MCF 10A (cell line): ENCODE measurements around the gene RIOK1. TPM values are rescaled to one million over a fixed set of nuclear protein-coding genes. Genes with fewer than 3 reads are reported as not detected.

ENCODE experiments used
- BruUV-seq: library from RNA; stranded (reverse); fragments of 400-500 nt; replicated peaks from 2 replicates; lab custom pipeline; 2021; lab: Mats Ljungman, UMichigan
- CTCF ChIA-PET: fragments of 300-600 bp; sonication (Branson Sonifier 250); formaldehyde crosslinking; extraction: SDS; loops from one replicate; lab custom pipeline; 2021; ENCODE audit warnings: antibody characterized with exemption, inconsistent platforms; lab: Yijun Ruan, JAX
- POLR2A ChIA-PET: fragments of 300-600, 350-650 bp; sonication (Branson Sonifier 250); formaldehyde crosslinking; extraction: SDS; loops from one replicate; lab custom pipeline; 2020; ENCODE audit warnings: antibody characterized with exemption, inconsistent platforms; lab: Yijun Ruan, JAX
- DNase-seq: peaks from one replicate; pipeline ENCODE4 v3.0.0-alpha.2; 2018; ENCODE audit not compliant: unreplicated experiment
- H3K27ac Mint-ChIP-seq: one replicate; pipeline ENCODE4 v1.8.0; 2022; ENCODE audit warnings: mild to moderate bottlenecking, low read depth, mixed read lengths; ENCODE audit not compliant: unreplicated experiment
- H3K27me3 Mint-ChIP-seq: one replicate; pipeline ENCODE4 v1.8.0; 2022; ENCODE audit warnings: mixed read lengths; ENCODE audit not compliant: insufficient read depth, unreplicated experiment
- H3K36me3 Mint-ChIP-seq: one replicate; pipeline ENCODE4 v1.8.0; 2022; ENCODE audit warnings: mild to moderate bottlenecking, moderate library complexity, mixed read lengths; ENCODE audit not compliant: insufficient read depth, unreplicated experiment
- H3K4me1 Mint-ChIP-seq: one replicate; pipeline ENCODE4 v1.8.0; 2022; ENCODE audit warnings: mixed read lengths; ENCODE audit not compliant: insufficient read depth, unreplicated experiment
- H3K4me3 Mint-ChIP-seq: one replicate; pipeline ENCODE4 v1.8.0; 2022; ENCODE audit warnings: mild to moderate bottlenecking, moderate library complexity, mixed read lengths; ENCODE audit not compliant: unreplicated experiment
- H3K9me3 Mint-ChIP-seq: one replicate; pipeline ENCODE4 v1.8.0; 2022; ENCODE audit warnings: mixed read lengths; ENCODE audit not compliant: unreplicated experiment
- CTCF ChIP-seq: fragments of 200-600 bp; IDR thresholded peaks from one replicate; pipeline ENCODE4 v1.8.0; 2022; ENCODE audit warnings: antibody characterized with exemption, mild to moderate bottlenecking; ENCODE audit not compliant: unreplicated experiment
- intact Hi-C: fragments of 100-400 bp; cut with micrococcal nuclease; formaldehyde crosslinking; loops from 2 replicates; pipeline ENCODE4 v1.14.1; 2022
- total RNA-seq: library from RNA; stranded (reverse); gene quantifications from 2 replicates; pipeline ENCODE4 v1.2.3, GENCODE V29; 2022

The RIOK1 gene
- total RNA-seq, 1 experiment from 2014 or later, result 40.9 TPM

GRCh38 chr6:7442467-7442866, 52.9 kb downstream of the RIOK1 start:
- Mint-ChIP-seq H3K4me1 (peaks cover 21% of the 10 kb centered on the region), H3K27me3 (no peaks in the 10 kb centered on the region), H3K27ac (no peak overlapping the region), H3K36me3 (no peaks in the 10 kb centered on the region), H3K9me3 (no peaks in the 10 kb centered on the region), H3K4me3 (no peak overlapping the region)
- ChIA-PET CTCF (no interaction called here), POLR2A (interaction anchor here (0.7 to 1.5 kb wide), 5 partner anchors 37 to 139 kb away, joined by 3 to 5 read pairs (median 3); no protein-coding TSS in a partner anchor)
- no TSS peak for BruUV-seq
- no peak for TF ChIP-seq CTCF
- intact Hi-C loops, result no loop called here
- DNase-seq, result no peak

- CTCF ChIA-PET, result interaction anchor here (0.7 to 0.9 kb wide), 2 partner anchors 19 to 20 kb away, joined by 3 to 4 read pairs; no protein-coding TSS in a partner anchor
- no peak for TF ChIP-seq CTCF
- POLR2A ChIA-PET, result interaction anchor here (0.6 to 3.4 kb wide), 5 partner anchors 35 to 133 kb away, joined by 3 to 14 read pairs (median 4); no protein-coding TSS in a partner anchor
- H3K27ac Mint-ChIP-seq, result no peak overlapping the region
- H3K36me3 Mint-ChIP-seq, result no peaks in the 10 kb centered on the region
- no peak overlapping the region for H3K4me3 Mint-ChIP-seq
- no peaks in the 10 kb centered on the region for H3K27me3 Mint-ChIP-seq
- DNase-seq, result no peak
- no TSS peak for BruUV-seq
- peaks cover 21% of the 10 kb centered on the region for H3K4me1 Mint-ChIP-seq
- intact Hi-C loops, result no loop called here
- H3K9me3 Mint-ChIP-seq, result no peaks in the 10 kb centered on the region
These were observed 55.5 kb downstream of the RIOK1 start for GRCh38 chr6:7445101-7445500.

GRCh38 chr6:7445885-7446461, 56.4 kb downstream of the RIOK1 start:
- Mint-ChIP-seq H3K4me1 (peaks cover 21% of the 10 kb centered on the region), H3K36me3 (no peaks in the 10 kb centered on the region), H3K27ac (no peak overlapping the region), H3K27me3 (no peaks in the 10 kb centered on the region), H3K4me3 (no peak overlapping the region), H3K9me3 (no peaks in the 10 kb centered on the region)
- no TSS peak for BruUV-seq
- ChIA-PET CTCF (interaction anchor here (0.6 to 1.6 kb wide), 2 partner anchors 22 to 100 kb away, joined by 3 to 4 read pairs; no protein-coding TSS in a partner anchor), POLR2A (interaction anchor here (0.6 to 3.4 kb wide), 13 partner anchors 13 to 159 kb away, joined by 3 to 14 read pairs (median 6); partner anchors contain the start of gene SNRNP48)
- intact Hi-C loops, result no loop called here
- TF ChIP-seq CTCF, result no peak
- no peak for DNase-seq

GRCh38 chr6:7446619-7447325, 57.2 kb downstream of the RIOK1 start:
- H3K9me3 Mint-ChIP-seq, result no peaks in the 10 kb centered on the region
- CTCF ChIA-PET, result interaction anchor here (0.6 to 1.6 kb wide), 4 partner anchors 21 to 99 kb away, joined by 3 to 4 read pairs (median 3); no protein-coding TSS in a partner anchor
- H3K4me3 Mint-ChIP-seq, result peak overlapping the region; percentile 18
- intact Hi-C loops, result no loop called here
- peak overlapping the region; percentile 5 for H3K27ac Mint-ChIP-seq
- TF ChIP-seq CTCF, result no peak
- POLR2A ChIA-PET, result interaction anchor here (0.8 to 3.4 kb wide), 13 partner anchors 12 to 160 kb away, joined by 3 to 14 read pairs (median 6); partner anchors contain the start of genes DSP and SNRNP48
- peaks cover 21% of the 10 kb centered on the region for H3K4me1 Mint-ChIP-seq
- no peaks in the 10 kb centered on the region for H3K27me3 Mint-ChIP-seq
- peak; percentile 60 for DNase-seq
- no peaks in the 10 kb centered on the region for H3K36me3 Mint-ChIP-seq
- no TSS peak for BruUV-seq
